IPS-18a (cell line): ENCODE data around the gene PDE4B.
A peak's percentile ranks its signal among the peaks of the same experiment; 100 is the strongest.

Source experiments
- H3K27ac ChIP-seq: one replicate; pipeline ENCODE4 v1.5.1; 2013; ENCODE audit warnings: low read length
- H3K27me3 ChIP-seq: one replicate; pipeline ENCODE4 v1.6.1; 2013; ENCODE audit warnings: mild to moderate bottlenecking, low read length; ENCODE audit not compliant: control insufficient read depth, insufficient read depth
- H3K36me3 ChIP-seq: one replicate; pipeline ENCODE4 v1.6.1; 2013; ENCODE audit warnings: low read depth, low read length; ENCODE audit not compliant: control insufficient read depth
- H3K4me1 ChIP-seq: one replicate; pipeline ENCODE4 v1.6.1; 2013; ENCODE audit warnings: low read depth, low read length; ENCODE audit not compliant: control insufficient read depth
- H3K4me3 ChIP-seq: one replicate; pipeline ENCODE4 v1.5.1; 2013; ENCODE audit warnings: low read length
- H3K9ac ChIP-seq: one replicate; pipeline ENCODE4 v1.6.1; 2013; ENCODE audit warnings: mild to moderate bottlenecking, low read length, moderate library complexity
- H3K9me3 ChIP-seq: one replicate; pipeline ENCODE4 v1.6.1; 2013; ENCODE audit warnings: low read depth, low read length; ENCODE audit not compliant: control insufficient read depth

PDE4B gene

DNA sequence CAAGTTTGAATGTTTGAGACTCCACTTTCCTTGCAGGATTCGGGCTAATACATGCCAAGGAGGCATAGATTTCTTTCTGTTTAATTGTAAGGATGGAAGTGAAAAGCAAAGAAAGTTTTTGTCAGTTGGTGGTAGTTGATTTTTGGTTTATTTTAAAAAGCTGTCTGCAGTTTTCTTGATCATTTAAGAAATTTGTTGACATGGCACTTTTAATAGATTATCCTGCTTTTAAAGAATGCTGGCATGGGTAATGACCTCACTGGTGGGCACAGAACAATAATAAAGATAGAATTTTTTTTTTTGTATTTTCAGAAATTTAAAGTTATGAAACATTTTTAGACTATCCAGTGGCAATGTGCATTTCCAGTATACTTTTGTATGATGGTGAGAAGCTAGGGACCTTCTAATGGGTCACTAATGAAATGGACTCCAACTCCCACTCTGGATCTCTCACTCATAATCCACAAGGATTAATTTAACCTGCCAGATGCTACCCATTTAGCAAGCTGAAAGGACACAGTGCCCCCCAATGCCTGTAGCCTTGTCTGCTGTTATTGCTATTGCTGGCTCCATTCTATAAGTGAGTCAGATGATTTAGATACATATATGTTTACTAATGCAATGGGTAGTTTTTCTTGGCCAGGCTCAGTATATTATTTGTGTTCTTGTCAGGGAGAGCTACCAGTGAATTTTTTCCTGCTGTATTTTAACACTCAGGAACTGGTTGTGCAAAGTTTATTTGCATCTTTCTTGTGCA is 551.1 kb downstream of the PDE4B start:
- Histone ChIP-seq H3K9me3 (no peaks in the 10 kb centered on the region), H3K9ac (no peak overlapping the region), H3K27ac (no peak overlapping the region), H3K27me3 (no peaks in the 10 kb centered on the region), H3K4me1 (peaks cover 15% of the 10 kb centered on the region), H3K4me3 (no peak overlapping the region), H3K36me3 (no peaks in the 10 kb centered on the region)

DNA sequence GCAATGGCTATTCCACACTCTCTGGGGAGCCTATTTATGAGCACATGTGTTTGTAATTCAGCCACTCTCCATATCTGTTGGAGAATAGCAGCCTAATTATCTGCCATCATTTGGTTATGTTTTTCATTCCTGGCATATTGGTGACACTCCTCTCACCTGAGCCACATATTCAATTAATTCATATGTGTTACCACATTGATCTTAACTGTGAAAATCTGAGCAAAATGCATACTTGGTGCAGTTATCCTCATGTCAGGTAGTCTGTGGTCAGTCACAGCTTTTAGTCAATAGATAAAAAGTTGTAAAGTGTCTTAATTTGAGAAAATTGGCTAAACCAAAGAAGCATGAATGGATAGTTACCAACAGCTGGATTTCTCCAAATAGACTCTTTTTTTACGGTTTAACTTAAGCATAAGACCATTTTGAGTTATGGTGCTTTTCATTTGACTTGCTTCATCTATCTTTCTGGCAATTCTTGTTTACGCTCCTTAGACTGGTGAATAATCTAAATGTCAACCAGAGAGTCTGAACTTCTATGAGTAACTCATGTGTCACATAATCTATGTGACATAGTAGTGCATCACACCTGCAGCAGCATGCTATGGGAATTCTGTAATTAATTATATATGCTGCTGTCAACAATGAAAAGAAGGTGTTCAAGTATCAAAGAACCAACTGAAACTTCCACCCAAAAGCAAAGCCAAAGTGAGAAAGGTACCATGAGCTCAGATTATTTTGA is 553.5 kb downstream of the PDE4B start:
- Histone ChIP-seq H3K9me3 (no peaks in the 10 kb centered on the region), H3K4me1 (peaks cover 32% of the 10 kb centered on the region), H3K36me3 (no peaks in the 10 kb centered on the region), H3K27me3 (no peaks in the 10 kb centered on the region), H3K27ac (no peak overlapping the region), H3K4me3 (no peak overlapping the region), H3K9ac (no peak overlapping the region)

DNA sequence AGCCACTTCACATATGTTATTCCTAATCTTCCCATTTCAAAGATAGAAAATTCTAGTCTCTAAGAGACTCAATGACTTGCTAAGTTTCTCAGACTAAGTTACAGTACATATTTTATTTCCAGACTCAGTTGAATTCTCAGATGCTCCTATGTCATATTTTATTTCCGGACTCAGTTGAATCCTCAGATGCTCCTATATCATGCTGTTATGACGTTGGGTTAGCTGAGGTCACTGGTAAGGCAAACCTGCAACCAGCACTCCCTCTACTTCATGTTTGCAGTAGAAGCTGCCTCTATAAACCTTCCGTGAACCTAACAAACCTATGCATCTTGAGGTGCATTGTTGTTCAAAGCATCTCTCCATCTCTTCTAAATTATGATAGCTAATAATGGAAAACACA is 554.2 kb downstream of the PDE4B start:
- no peaks in the 10 kb centered on the region for H3K36me3 ChIP-seq
- no peaks in the 10 kb centered on the region for H3K27me3 ChIP-seq
- no peaks in the 10 kb centered on the region for H3K9me3 ChIP-seq
- no peak overlapping the region for H3K9ac ChIP-seq
- H3K4me3 ChIP-seq = no peak overlapping the region
- no peak overlapping the region for H3K27ac ChIP-seq
- H3K4me1 ChIP-seq = peaks cover 38% of the 10 kb centered on the region

GRCh38 chr1:66348776-66349175 is 556.1 kb downstream of the PDE4B start:
- no peak overlapping the region for H3K4me3 ChIP-seq
- H3K4me1 ChIP-seq = peaks cover 56% of the 10 kb centered on the region
- H3K9me3 ChIP-seq = no peaks in the 10 kb centered on the region
- H3K9ac ChIP-seq = no peak overlapping the region
- no peak overlapping the region for H3K27ac ChIP-seq
- H3K27me3 ChIP-seq = no peaks in the 10 kb centered on the region
- H3K36me3 ChIP-seq = no peaks in the 10 kb centered on the region

GRCh38 chr1:66349242-66349641 is 556.5 kb downstream of the PDE4B start:
- Histone ChIP-seq H3K27ac (no peak overlapping the region), H3K27me3 (no peaks in the 10 kb centered on the region), H3K4me3 (no peak overlapping the region), H3K4me1 (peaks cover 61% of the 10 kb centered on the region), H3K36me3 (no peaks in the 10 kb centered on the region), H3K9me3 (no peaks in the 10 kb centered on the region), H3K9ac (no peak overlapping the region)

- Histone ChIP-seq H3K27me3 (no peaks in the 10 kb centered on the region), H3K4me3 (no peak overlapping the region), H3K9ac (no peak overlapping the region), H3K27ac (peak overlapping the region; percentile 30), H3K36me3 (no peaks in the 10 kb centered on the region), H3K4me1 (peaks cover 64% of the 10 kb centered on the region), H3K9me3 (no peaks in the 10 kb centered on the region)
These were observed 557.4 kb downstream of the PDE4B start for GRCh38 chr1:66350001-66350547.

GRCh38 chr1:66351478-66351877 is 558.8 kb downstream of the PDE4B start:
- peaks cover 70% of the 10 kb centered on the region for H3K4me1 ChIP-seq
- H3K36me3 ChIP-seq = no peaks in the 10 kb centered on the region
- H3K9ac ChIP-seq = no peak overlapping the region
- no peaks in the 10 kb centered on the region for H3K27me3 ChIP-seq
- no peak overlapping the region for H3K27ac ChIP-seq
- H3K4me3 ChIP-seq = no peak overlapping the region
- H3K9me3 ChIP-seq = no peaks in the 10 kb centered on the region

DNA sequence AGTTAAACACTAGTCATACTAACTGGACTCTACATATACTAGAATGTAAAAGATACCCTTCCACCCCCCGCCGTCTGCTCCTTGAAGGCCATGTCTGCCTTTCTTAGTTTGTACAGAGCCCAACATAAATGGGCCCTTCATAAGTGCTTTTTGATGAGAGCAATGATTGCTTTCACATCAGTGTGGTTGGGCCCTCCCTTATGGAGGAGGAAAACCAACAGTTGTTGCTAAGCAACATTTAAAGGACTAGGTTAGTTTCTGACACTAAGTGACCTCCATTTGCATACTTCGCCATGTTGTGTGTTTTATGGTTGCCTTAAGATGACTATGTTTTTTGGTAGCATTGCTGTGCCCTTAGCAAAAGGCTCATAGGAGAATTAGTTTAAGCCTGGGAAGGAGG is 559.2 kb downstream of the PDE4B start:
- Histone ChIP-seq H3K4me1 (peaks cover 75% of the 10 kb centered on the region), H3K9me3 (no peaks in the 10 kb centered on the region), H3K9ac (no peak overlapping the region), H3K36me3 (no peaks in the 10 kb centered on the region), H3K4me3 (no peak overlapping the region), H3K27me3 (no peaks in the 10 kb centered on the region), H3K27ac (no peak overlapping the region)

DNA sequence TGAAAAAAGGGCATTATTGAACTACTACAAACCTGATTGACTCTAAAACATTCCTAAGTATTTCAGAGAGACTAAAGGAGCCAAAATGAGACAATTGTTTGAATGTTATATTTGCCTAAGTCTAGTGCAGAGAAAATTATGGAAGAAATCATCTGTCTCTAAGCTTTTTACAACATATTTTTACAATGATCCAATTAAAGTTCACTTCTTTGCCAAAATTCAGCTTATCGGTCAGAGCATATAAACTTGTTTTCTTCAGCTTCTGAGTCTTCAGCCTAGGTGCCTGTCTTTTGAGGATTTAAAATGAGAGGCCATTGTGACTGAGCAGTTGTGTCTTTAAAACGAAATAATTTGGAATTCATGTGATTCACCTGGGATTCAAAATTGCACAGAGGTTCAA is 560.1 kb downstream of the PDE4B start:
- Histone ChIP-seq H3K4me3 (peak overlapping the region; percentile 6), H3K9me3 (no peaks in the 10 kb centered on the region), H3K4me1 (peaks cover 78% of the 10 kb centered on the region), H3K27me3 (no peaks in the 10 kb centered on the region), H3K9ac (no peak overlapping the region), H3K36me3 (no peaks in the 10 kb centered on the region), H3K27ac (peak overlapping the region; percentile 41)

GRCh38 chr1:66353257-66353656 is 560.6 kb downstream of the PDE4B start:
- Histone ChIP-seq H3K4me3 (peak overlapping the region; percentile 6), H3K27ac (peak overlapping the region; percentile 41), H3K9ac (no peak overlapping the region), H3K4me1 (peaks cover 78% of the 10 kb centered on the region), H3K27me3 (no peaks in the 10 kb centered on the region), H3K9me3 (no peaks in the 10 kb centered on the region), H3K36me3 (no peaks in the 10 kb centered on the region)

DNA sequence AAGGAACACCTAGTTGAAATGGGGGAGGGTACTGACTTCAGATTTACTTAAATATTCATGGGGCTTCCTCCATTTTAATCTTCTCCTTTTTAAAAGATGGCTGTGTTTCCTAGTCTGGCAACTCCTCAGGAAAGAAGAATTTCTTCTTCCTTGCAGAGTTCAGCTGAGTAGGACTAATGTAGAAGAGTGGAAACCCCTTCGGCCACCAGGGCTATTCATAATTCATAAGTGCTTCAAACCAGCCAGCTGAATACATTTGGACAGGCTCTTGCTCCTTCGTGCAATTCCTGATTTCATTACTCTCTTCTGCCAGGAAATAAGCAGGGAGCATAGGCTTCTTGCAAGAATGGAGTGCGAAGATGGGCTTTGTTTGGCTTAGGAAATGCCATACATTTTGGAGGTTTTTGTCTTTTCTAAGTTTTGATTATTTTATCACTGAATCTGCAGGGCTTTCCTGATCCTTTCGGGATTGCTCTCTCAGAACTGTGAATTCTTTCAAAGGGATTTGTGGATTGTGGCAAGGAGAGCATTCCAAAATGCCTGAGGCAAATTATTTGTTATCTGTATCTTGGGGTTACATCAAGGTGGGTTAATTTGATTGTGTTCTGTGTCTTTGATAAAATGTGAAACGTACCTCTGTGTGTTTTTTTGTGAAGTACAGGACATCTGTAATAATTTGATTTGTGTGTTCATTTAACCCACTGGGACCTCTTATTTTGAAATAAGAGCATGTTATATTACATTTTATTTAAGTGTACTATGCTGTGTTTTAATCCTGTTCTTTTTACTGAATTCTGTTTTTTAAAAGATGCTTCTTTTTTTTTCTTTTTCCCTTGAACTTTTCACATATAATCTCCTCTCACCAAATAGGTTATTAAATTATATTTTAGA is 561.9 kb downstream of the PDE4B start:
- peaks cover 72% of the 10 kb centered on the region for H3K4me1 ChIP-seq
- H3K9me3 ChIP-seq = no peaks in the 10 kb centered on the region
- H3K4me3 ChIP-seq = peak overlapping the region; percentile 46
- no peaks in the 10 kb centered on the region for H3K36me3 ChIP-seq
- peak overlapping the region; percentile 46 for H3K9ac ChIP-seq
- H3K27me3 ChIP-seq = no peaks in the 10 kb centered on the region
- peak overlapping the region; percentile 58 for H3K27ac ChIP-seq
